Stimulated activated CD4-positive, alpha-beta T cell treated with anti-CD3 and anti-CD28 coated beads, Interleukin-2, amount 100 ng/mL, for 24 hours (primary cell): Measurements from ENCODE around the gene NUDT4.
"Not testable (repeated sequence)": the region's sequence is repeated elsewhere in the genome, so short reads cannot be mapped to it uniquely, and the experiment has no call there.

Experiments used
- DNase-seq, 2 donors: peaks; one replicate each; pipeline ENCODE4 v3.0.0-alpha.2; 2020

Gene NUDT4

DNA sequence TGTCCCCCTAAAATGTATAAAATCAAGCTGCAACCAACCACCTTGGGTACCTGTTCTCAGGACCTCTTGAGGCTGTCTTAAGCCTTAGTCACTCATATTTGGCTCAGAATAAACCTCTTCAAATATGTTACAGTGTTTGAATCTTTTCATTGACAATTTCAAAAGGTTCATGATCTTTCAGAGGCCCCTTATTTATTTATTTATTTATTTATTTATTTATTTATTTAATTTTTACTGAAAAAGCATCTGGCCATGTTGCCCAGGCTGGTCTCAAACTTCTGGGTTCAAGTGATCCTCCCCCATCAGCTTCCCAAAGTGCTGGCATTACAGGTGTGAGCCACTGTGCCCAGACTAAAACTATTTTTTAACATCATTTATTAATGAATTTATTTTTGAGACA is 8.2 kb upstream of the NUDT4 start:
- no peak for DNase-seq

DNA sequence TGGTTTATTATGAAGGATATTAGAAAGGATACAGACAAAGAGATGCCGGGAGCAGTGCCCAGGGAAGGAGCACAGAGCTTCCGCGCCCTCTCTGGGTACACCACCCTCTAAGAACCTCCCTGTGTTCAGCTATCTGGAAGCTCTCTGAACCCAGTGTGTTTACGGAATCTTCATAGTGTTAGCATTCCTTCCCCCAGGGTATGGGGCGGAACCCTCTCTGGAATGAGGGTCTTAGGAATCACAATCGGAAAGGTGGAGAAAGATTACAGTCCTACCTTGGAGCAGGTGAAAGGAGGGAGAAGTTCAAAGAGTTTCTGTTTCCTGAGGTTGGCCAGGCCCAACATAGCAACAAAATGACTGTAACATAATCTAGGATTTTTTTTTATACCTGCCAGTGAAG is 6.8 kb upstream of the NUDT4 start:
- DNase-seq: no peak

DNA sequence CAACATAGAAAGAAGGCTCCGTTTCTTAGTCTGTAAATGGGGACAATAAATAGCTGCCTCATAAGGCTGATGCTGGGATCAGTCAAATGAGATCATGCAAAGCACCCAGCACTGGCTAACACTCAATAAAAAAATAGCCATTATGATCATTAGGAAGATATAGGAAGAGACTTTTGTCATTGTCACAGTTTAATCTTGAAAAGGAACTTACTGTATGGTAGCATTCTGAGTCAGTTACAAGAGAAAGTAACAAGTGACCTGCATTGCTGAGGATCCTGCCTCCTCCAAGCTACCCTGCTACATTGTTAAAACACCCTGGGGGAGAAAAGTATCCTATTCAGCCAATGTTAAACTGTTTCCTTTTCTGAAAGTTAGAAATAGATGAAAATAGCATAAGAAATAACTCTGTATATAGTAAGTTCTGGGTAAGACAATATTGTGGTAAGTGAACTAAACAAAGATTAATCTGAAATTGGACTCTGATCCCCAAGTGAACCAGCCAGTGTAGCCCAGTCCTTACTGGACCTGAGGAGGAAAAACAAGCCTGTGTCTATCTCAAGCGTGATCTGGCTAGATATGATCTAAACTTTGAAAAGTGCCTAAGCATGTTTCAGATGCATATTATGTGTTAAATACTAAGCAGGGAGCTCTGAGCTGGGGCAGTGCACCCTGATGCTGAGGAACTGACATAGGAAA is 3.6 kb upstream of the NUDT4 start:
- DNase-seq: no peak

DNA sequence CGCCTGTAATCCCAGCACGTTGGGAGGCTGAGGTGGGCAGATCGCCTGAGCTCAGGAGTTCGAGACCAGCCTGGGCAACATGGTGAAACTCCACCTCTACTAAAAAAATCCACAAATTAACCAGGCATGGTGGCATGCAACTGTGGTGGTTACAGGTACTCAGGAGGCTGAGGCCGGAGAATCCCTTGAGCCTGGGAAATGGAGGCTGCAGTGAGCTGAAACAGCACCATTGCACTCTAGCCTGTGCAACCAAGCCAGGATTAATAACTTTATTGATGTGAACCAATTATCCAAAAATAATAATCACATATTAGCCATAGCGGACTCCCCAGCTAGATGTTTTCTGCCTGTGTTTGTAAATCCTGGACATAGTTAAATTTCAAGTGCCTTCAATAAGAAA is 1.8 kb upstream of the NUDT4 start:
- no peak for DNase-seq

DNA sequence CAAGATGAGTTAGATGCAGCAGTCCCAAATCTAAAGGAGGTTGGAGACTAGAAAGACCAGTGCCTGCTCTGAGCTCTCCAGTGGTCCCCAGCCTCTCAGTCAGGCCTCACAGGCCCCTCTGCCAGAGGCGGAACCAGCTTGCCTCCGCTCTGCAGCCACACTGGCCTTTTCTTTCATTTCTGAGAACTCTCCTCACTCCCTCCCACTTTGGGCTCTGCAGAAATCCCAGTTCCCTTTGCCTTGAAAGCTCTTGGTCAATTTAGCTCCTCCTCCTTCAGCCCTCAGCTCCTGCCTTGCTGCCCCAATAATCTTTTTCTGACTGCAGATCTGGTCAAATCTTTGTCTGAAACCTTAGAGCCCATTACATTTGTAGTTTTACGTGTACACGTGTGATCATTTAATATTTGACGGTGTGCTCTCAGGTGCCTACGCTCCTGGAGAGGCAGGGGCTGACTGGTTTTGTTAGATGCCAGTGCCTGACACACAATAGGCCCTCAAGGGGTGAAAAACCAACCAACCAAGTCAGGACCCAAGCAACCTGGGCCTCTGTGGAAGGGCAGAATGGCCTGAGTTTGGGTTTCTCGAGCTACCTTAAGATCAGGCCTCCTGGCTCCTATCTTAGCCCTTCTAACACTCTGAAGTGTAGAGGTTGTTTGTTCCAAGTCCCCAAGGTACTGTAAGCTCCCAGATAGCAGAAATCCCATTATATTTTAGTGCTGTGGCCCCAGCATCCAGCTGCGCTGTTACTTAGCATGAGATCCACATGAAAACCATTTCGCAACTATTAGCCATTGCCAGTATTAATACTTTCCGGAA is 1.1 kb upstream of the NUDT4 start:
- DNase-seq: no peak

DNA sequence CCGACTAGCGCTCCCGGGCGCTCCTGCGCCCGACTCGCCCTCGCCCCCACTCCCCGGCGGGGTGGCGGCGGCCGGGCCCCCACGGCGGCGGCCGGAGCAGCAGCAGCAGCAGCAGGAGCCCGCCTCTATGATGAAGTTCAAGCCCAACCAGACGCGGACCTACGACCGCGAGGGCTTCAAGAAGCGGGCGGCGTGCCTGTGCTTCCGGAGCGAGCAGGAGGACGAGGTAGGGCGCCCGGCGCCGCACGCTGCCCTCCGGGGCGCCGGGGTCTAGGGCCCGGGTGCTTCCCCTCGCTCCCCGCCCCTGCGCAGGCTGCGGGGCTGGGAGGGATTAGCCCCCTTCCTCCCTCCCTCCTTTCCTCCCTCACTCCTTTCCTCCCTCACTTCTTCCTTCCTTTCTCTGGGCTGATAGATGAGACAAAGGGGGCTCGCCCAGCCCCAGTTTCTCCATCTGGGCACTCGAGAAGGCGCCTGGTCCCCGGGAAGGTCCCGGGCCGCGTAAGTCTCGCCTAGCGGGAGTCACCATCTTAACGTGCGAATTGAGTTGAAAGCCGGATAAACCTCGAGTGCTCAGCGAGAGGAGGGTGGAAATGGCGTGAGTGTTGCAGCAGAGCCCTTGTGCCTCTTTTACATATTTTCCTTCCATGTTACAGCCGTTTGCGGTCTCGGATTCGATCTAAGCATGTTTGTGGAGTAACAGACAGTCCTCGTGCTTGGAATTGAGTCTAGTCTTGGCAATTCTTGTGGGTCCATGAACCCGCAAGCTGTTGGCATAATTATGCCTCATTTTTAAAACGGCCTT is 672 bp downstream of the NUDT4 start:
- DNase-seq: peak; percentile 62 to 63

DNA sequence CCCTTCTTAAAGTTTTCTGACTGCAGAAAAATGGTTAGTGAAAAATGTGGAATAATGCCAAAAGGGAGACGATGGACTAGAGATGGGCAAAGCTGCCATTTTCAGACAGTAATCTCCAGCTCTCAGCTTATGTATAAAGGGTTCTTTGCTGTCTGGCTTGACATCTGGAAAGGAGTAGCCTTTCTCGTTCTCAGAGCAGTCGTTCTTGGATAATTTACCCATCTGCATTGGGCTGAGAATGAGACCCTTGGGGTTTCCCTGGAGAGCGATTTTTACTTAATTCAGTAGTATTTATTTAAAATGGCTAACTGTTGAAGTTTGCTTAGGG is 1.2 kb downstream of the NUDT4 start:
- no peak for DNase-seq

DNA sequence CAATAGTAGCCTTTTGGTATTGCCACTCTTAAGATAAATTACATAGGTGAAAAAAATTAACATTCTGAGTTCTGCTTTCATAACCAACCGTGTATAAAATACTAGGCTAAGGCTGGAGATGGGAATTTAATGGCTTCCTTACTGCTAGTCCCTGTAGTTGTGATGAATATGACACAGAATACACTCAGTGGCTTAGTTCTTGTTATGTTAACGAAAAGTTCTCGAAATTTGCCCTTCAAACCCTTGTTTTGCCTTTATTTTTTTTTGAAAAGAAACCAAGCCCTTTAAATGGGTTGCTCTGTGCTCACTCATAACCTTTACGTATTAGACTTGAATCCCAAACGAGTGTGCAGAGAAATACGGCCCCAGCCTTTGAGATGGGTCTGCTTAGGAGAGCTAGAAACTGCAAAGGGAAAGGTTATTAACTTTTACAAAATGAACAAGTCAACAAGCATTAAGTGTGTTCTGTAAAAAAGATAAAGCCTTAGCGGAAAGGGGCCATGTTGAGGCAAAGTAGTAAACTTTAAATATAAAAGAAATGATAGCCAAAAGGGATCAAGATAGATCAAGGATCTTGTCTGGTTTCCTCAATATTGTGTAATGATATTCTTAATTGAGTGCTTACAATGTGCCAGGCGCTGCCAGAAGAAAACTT is 1.7 kb downstream of the NUDT4 start:
- DNase-seq: no peak

DNA sequence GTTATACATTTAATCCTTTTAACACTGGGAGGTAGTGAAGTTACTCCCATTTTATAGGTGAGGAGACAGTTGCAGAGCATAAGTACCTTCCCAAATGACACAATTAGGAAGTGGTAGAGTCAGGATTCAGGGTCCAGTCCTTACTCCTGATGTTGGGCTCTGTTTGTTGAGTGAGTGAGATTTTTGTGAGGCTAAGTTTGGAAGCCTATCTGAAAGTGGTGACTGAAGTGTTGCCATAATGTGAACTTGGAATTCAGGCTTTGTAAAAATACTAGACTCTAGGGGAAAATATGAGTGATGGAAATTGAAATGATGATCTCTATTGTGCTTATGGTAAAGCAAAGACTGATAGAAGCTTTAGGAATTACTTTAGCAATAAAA is 2.2 kb downstream of the NUDT4 start:
- no peak for DNase-seq

DNA sequence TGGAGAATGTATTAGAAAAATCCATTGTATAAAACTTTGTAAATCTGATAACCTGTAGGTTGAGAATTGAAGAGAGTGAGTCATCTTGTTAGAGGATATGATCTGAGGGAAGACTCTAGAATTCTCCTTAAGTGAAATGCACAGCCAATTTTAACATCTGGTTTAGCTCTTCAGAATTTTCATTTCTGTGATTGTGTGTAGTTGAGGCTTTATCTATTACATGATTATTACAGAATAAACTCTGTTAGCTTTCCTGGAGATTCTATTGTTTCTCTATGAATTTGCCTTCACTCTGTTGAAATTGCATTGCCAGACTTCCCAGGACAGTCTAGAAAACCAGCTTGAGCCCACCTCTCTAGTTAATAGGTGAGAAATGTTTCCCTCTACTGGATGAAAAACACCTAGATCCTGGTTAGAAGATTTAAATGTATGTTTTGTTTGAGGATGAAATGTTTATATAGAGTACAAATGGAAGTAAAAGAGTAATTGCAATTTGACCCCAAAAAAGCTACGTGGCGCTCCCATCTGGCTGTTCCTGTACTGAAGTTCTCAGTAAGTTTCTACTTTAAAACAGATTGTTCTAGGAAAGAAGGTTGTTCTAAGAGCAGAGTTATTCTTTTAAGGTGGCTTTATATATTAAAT is 2.9 kb downstream of the NUDT4 start:
- DNase-seq: no peak

DNA sequence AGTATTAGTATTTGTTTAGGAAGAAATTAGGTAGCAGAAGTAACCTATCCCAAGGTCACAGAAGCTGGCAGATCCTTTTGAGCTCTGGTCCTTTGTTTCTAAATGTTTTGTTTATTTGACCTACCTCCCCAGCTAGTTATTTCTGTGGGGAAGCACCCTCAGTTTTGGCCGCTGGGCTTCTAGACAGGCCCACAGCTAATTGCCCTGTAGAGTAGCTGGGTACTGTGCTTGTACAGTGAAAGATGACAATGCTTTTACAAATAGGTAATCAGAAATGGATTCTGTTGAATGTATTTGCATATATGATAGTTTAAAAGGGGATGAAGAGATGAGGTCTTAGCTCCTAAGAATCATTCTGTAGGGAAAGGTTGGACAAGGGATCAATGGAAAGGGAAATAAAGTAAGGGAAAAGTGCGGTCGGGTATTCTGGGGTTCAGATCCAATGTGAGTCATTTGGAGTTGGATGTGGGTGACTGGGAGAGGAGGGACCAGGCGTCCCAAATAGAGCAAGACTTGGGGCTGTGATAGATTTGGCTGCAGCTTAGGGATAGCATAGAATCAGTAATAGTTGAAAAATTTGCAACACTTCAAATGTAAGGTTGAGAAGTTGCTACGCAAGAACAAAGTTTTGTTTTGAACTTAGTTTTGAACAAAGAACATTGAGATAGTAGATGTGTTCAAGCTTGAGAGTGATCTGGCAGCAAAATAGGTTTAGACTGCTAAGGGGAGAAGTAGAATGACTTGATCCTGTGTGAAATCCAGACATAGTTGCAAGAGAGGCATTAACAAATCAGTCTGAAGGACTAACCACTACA is 3.6 kb downstream of the NUDT4 start:
- no peak for DNase-seq

DNA sequence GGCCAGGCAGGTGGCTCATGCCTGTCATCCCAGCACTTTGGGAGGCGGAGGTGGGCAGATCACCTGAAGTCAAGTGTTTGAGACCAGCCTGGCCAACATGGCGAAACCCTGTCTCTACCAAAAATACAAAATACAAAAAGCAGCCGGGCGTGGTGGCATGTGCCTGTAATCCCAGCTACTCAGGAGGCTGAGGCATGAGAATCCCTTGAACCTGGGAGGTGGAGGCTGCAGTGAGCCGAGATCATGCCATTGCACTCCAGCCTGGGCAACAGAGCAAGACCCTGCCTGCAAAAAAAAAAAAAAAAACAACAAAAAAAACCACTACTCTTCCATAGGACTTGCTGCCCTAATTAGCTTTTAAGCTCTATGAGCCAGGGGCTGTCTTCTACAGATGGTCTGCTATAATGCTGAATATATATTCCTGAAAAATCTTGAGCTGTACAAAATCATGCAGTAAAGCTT is 4.3 kb downstream of the NUDT4 start:
- not testable (repeated sequence) for DNase-seq

DNA sequence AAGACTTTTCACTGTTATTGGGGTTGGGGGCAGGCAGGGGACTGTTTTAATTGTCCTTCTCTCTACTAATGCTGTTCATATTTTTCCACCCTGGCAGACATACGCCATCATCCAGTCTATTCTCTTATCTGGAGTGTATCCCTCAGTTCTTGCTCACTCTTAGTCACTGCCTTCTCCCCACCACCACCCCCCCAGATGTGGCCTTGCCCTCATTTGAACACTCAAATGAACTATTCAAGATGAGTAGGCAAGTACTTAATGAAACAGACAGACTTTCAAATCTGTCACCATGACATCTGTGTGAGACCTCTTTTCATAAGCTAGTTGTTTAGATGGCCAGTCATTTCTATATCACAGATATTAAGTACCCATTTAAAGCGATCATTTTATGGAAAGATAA is 10.1 kb downstream of the NUDT4 start:
- peak; percentile 63 to 73 for DNase-seq

DNA sequence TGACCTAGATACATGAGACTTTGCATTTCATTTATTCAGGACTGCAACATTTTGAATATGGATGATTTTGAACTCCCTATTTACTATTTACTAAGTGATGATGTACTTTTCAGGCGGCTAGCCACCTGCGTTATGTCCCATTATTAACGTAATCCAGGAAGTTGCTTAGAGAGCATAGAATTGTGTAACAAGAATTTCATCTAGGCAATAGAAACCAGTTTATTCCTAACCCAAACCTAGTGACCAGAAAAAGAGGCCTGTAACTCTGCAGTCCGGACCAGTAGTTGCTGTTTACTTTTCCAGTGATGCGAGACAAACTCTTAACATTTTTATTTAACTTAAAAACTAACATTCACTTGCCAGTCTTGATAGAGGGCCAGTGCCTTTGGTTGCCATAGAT is 12.3 kb downstream of the NUDT4 start:
- DNase-seq: no peak

DNA sequence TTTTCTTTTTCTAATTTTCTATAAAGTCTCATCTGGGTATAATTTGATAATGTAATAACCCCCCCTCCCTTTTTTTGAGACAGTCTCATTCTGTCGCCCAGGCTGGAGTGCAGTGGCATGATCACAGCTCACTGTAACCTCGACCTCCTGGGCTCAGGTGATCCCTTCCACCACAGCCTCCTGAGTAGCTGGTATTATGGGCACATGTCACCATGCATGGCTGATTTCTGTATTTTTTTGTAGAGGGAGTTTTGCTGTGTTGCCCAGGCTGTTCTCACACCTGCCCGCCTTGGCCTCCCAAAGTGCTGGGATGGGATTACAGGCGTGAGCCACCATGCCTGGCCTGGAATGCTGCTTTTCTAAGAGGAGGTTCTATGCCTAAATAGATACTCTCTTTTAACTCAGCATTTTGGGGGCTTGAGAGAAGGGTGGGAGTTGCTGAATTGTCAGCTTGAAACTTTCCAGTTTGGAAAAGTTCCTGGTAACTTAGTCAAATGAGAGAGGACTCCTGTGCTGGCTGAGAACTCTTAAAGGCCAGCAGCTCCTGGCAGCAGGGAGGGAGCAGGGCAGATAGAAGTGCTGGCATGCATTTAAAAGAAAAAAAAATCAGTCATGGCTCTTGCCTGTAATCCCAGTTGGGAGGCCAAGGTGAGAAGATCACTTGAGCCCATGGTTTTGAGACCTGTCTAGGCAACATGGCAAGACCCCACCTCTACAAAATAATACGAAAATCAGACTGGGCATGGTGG is 13.0 kb downstream of the NUDT4 start:
- no peak for DNase-seq

DNA sequence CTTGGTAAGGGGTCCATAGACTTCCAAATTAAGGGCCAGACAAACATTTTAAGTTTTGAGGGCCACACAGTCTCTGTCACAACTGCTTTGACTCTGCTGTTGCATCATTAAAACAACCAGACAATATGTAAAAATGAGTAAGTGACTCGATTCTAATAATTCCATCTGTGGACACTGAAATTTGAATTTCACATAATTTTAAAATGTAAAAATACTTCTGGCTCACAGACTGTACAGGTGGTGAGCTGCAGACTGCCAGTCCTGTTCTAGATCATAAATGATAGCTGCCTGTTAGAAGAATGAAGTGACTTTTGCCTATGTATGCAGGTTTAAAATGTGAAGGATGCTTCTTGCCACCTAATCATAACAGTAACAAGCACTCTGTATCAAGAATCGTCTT is 15.7 kb downstream of the NUDT4 start:
- no peak for DNase-seq

DNA sequence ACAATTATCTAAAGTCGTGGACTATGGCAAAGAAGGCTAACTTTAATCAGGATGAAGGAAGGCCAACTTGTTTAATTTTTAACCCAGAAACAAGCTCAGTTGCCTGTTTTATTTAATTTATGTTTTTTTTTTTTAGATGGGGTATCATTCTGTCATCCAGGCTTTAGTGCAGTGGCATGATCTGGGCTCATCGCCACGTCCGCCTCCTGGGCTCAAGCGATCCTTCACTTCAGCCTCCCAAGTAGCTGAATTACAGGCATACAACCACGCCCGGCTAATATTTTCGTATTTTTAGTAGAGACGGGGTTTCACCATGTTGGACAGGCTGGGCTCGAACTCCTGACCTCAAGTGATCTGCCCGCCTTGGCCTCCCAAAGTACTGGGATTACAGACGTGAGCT is 19.7 kb downstream of the NUDT4 start:
- no peak for DNase-seq

DNA sequence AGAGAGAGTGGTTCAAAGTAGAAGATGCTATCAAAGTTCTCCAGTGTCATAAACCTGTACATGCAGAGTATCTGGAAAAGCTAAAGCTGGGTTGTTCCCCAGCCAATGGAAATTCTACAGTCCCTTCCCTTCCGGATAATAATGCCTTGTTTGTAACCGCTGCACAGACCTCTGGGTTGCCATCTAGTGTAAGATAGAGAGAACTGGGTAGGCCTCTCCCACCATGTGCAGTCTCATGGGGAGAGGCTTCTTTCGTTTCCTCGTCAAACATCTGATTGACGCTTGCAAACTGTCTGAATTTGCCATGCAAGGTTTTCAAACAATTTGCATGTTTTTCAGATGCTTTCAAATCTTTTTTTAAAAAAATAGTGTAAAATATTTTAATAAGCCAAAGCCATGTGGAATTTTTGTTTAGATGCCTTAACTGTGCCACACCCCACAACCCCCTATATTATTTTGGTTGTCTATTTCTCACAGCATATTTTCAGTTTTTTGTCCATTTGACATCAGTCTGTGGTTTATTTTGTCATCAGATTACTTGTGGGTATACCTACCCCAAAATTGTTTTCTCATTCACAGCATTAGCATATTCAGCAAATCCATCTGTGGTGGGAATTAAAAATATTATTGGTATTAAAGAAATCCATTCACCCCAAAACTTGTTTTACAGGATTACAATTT is 21.6 kb downstream of the NUDT4 start:
- not testable (repeated sequence) for DNase-seq

DNA sequence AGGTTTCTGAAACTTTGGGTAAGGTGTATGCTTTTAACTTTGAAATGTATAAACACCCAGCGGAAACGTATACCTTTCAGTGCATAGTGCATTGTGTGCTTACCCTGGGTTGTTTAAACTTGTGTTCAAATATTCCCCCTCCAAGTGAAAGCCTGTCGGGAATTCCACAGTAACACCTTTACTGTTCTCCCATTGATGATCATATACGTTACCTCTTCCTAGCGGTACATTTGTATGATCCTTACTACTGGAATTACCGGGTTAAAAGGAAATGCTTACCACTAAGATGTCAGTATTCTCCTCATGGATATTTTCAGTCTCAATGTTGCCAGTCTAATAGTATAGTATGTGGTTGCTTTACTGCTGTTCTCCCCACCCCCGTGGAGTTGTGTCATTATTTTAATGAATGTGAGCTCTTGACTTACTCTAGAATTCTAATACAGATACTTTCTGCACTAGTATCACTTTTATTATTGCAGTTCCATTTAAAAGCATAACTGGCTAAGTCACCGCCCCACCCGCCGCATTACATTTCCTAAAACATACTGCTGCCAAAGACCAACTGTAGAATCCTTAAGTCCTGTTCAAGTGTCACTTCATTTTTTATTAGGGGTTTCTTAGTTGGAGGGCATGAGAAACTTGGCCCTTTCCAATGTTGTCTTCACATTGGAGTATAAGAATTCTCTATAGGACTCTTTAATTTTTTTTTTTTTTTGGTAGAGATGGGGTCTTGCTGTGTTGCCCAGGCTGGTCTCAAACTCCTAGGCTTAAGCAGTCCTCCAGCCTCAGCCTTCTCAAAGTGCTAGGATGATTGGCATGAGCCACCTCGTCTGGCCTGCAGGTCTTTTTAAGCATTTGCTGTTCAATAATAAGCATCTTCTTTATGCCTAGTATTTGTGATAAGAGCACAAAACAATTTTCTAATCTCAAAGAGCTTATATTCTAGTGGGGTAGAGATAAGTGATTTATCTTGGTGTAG is 24.9 kb downstream of the NUDT4 start:
- DNase-seq: peak; percentile 33 to 42
